HG03095 (cell line): ENCODE results near the gene CMSS1.
A peak's percentile ranks its signal among the peaks of the same experiment; 100 is the strongest.

Experiments used
- ATAC-seq: cut with Tn5 transposase; IDR thresholded peaks from one replicate; pipeline ENCODE4 v1.9.1; 2021; ENCODE audit warnings: moderate library complexity; ENCODE audit not compliant: unreplicated experiment

Gene CMSS1

DNA sequence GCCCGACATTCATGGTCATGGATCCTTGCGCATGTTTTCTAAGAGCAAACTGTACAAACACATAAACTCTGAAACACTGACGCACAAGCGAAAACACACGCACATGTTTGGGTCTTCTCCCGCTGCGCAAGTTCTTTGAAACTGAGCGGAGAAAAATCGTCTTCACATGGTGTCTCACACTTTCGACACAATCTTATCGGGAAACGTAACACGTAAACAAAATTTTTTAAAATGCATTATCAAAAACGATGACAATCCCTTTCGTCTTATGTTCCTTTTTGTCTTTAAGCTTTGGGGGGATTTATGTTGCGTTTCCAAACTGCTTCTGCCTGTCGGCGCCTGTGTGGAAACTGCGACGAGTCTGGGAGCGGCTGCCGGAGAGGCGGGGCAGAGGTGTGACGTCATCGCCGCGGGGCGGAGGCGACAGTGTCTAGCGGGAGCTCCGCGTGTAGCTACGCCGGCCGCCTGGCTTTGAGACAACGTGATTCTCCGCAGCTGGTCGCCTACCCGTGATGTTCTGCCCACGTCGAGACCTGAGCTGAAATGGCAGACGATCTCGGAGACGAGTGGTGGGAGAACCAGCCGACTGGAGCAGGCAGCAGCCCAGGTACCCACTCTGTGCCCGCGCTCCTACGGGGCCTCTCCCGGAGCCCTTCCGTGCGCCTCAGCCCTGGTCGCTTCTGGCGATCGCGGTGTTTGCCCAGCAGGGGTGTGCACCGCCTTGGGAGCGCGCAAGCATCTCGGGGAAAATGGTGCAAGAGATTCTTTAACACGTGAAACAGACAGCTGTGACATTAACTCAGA, at the start of gene CMSS1:
Gene CMSS1, plus strand, starts transcription at position 426 of the 804 bp plus-strand sequence.
- ATAC-seq = peak; percentile 96

DNA sequence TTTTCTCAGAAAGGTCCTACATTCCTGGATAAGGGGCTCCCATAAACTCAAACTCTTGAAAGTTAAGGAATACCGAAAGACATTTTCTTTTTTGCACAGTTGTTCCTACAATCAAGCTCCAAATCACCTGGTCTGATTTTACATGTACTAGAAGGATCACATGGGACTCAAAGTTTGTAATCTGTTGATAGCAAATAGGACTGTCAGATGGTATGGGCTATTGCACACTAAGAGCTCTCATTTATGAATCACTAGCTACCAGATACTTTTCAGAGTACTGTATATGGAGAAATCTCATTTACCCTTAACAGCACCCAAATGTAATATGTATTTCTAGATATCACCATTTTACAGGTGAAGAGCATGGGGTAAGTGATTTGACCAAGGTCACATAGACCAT, 49.5 kb upstream of the CMSS1 start:
- ATAC-seq = no peak

DNA sequence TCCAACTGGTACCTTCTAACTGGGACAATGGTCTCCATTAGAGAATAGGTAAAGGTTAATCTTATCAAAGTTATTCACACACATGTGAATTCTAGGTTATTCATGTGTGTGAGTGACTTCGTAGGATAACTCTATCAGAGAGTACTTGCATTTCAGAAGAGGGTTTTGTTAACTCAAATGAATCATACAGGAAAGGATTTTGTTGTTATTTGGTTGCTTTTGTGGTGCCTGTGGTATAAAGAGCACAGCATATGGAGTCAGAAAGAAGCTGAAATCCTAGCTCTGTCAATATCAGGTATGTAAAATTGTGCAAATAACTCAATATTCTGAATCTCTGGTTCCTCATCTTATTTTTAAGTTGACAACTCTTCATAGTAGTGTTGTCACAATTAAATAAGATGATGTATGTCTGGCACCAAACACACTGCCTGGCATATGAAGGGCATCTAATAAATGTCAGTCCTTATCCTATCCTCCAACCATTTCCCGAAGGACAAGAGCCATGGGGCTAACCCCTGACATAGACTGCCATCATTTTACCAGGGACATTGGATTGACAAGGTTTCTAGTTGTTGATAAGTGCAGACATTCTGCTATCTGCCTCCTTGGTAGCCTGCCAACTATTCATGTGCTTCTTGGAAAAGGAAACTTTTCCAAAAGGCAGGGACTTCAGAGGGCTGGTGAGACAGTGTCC, 48.7 kb upstream of the CMSS1 start:
- no peak for ATAC-seq

DNA sequence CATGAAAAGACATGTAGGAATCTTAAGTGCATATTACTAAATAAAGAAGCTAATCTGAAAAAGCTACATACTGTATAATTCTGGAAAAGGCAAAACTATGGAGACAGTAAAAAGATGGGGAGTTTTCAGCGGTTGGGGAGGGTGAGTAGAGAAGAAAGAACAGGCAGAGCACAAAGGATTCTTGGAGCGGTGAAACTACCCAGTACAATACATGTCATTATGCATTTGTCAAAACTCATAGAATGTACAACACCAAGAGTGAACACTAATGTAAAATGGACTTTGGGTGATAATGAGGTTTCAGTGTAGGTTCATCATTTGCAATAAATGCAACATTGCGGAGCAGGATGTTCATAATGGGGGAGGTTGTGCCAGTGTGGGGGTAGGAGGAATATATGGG, 45.5 kb upstream of the CMSS1 start:
- ATAC-seq = no peak

DNA sequence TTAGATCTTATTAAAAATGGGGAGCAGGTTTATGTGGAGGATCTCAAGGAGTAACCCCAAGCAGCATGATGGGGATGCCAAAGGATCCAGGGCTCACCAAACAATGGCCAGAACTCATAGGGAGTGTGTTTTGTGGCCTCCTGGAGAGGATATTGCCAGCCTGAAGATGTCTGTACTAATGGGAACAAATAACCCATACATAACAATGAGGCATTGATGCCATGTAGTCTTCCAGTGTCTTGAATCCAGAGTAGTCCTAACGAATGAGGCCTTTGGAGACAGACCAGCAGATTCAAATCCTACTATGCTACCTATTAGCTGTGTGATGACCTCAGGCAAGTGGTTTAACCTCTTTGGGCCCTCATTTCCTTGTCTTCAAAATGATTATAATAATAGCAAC, 45.0 kb upstream of the CMSS1 start:
- ATAC-seq = no peak

DNA sequence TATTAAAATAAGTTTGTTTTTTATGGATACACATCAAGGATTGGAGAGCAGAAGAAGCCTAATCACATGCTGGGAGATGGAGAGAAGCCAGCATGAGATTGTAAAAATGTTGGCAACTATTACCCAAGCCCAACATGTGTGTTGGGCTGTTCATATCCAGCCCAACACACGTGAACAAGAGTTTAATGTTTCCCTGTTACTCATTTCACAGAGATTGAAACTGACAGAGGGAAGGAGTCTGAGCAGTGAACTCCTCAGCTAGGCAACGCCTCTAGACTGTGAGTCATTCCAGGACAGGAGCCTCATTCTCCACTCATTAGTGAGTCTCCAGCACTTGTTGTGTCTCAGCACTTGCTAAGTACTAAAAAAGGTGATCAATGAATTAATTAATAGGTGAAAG, 43.2 kb upstream of the CMSS1 start:
- ATAC-seq = peak; percentile 97

DNA sequence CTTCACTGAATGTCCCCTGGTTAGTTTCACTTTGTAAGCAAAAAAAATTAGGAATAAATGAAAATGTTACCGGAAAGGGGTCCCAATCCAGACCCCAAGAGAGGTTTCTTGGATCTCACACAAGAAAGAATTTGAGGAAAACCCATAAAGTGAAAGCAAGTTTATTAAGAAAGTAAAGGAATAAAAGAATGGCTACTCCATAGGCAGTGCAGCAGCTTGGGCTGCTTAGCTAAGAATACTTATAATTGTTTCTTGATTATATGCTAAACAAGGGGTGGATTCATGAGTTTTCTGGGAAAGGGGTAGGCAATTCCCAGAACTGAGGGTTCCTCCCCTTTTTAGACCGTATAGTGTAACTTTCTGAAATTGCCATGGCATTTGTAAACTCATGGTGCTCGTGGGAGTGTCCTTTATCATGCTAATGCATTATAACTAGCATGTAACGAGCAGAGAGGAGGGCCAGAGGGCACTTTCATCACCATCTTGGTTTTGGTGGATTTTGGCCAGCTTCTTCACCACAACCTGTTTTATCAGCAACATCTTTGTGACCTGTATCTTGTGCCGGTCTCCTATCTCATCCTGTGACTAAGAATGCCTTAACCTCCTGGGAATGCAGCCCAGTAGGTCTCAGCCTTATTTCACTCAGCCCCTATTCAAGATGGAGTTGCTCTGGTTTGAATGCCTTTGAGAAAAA, 41.0 kb upstream of the CMSS1 start:
- no peak for ATAC-seq

DNA sequence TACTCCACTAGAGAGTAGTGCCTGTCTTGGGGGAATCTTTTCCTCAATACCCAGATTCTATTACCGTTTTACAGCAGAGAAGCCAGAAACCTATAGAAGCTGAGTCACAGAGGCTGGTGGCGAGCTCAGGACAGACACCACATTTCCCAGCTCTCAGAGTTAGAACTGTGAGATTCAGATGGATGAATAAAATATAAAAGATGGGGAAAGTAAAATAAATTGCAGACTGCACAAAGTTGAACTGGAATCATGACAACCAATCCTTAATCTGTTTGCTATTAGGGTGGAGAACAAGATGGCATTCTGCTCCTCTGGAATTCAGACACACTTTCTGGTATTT, 40.5 kb upstream of the CMSS1 start:
- ATAC-seq = no peak

DNA sequence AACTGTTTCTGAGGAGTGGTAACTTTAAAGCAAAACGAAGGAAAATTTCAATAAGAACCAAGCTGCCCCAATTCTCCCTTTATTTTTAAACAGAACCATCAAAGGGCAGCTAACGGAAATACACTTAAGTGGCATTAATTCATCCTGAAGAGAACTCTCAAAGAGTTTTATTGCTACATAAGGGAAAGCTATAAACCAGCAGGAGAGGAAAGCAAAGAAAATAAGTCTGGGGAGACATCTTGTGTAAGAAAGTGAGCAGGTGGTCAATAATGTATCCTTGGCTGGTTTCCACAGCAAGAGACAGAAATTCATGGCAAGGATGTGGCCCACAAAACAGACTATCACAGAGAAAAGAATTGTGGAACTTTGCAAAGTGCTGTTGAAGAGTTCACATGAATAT, 40.0 kb upstream of the CMSS1 start:
- ATAC-seq = no peak

DNA sequence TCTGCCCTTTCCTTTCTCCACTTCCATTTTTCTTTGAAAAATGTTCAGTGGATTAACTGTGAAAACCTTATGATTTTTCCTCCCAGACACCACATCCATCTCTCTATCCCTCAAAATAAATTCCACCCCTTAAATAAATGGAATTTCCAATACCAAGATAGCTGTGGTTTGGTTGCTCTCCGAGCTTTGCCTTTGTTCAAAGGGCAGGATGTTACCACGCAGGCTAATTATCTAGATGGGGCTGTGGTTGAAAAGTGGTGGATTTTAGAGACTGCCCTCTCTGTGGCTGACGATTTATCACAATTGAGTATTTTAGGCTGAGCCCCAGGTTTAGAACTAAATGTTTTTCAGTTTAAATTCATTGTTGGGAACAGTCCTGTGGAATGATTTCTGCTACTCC, 36.9 kb upstream of the CMSS1 start:
- no peak for ATAC-seq

DNA sequence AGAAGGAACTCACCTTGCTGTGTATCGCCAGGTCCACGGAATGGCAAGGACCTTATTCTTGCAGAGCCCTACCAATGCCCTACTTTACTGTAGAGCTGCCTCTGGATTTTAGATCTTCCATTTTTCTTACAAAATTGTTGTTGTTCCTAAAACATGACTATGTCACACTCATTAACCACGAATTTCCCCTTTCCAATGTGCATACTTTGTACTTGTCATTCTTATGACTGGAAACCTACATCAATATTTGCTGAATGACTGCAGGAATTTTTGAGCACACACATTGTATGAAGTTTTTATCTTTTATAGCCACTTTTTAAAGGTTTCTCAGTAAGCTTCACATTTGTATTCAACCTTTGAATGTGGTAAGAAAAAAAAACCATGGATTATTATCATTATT, 35.9 kb upstream of the CMSS1 start:
- ATAC-seq = no peak

DNA sequence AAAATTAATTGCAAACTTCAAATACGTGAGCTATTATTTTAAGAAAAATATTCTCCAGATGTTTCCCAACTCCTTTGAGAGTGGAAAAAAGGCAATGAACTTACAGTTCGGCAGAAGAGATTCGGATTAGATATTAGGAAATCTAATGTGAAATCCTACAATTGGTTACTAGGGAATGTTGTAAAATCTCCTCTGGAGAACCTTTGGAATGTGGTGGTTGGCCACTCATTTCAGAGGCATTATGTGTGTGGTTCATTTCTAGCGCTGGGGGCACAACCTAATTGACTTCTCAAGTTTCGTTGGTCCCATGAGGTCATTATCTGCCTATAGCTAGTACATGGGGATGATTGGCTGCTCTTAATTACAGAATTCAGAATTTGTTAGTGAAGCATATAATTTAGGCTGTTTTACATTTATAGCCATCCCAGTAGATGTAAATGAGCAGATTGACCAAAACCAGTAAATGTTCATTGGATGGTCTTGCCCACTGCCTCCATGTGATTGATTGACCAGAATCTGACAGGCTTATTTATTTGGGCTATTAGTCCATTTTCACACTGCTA, 34.6 kb upstream of the CMSS1 start:
- ATAC-seq = no peak

DNA sequence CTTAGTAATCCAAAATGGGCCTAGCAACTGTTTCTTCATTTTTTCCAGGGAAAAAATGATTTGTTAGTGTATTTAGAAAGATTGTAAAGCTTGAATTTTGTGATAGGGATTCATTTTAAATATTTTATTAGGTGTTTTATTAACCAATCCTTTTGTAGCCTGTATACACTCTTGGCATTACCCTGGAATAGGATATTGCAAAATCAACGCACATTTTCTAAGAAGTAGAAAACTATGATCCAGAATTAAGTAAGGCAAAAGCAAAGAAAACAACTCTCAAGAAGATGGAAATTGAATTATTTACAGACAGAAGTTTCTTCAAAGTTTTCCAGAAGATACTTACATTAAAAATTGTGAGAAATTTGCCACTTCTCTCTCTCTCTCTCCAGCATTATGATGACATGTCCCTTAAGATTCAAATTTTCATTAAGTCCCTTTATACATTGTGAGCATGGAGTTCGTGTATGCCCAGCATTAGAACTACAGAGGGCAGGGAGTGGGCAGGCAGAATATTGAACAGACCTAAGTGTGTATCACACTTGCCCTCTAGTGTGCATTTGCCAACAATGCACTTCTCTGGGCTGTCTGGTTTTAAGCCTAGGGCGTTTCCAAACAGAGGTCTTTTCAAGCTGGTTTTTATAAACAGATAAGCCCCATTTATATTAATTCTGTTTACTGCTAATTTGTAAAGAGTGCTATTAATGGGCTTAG, 28.5 kb upstream of the CMSS1 start:
- peak; percentile 90 for ATAC-seq

DNA sequence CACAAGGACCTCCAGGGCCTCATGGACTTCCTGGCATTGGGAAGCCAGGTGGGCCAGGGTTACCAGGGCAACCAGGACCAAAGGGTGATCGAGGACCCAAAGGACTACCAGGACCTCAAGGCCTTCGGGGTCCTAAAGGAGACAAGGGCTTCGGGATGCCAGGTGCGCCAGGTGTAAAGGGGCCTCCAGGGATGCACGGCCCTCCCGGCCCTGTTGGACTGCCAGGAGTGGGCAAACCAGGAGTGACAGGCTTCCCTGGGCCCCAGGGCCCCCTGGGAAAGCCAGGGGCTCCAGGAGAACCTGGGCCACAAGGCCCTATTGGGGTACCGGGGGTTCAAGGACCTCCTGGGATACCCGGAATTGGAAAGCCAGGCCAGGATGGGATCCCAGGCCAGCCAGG, 23.2 kb upstream of the CMSS1 start:
- no peak for ATAC-seq

DNA sequence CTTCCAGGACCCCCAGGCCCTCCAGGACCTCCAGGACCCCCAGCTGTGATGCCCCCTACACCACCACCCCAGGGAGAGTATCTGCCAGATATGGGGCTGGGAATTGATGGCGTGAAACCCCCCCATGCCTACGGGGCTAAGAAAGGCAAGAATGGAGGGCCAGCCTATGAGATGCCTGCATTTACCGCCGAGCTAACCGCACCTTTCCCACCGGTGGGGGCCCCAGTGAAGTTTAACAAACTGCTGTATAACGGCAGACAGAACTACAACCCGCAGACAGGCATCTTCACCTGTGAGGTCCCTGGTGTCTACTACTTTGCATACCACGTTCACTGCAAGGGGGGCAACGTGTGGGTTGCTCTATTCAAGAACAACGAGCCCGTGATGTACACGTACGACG, 22.1 kb upstream of the CMSS1 start:
- no peak for ATAC-seq

DNA sequence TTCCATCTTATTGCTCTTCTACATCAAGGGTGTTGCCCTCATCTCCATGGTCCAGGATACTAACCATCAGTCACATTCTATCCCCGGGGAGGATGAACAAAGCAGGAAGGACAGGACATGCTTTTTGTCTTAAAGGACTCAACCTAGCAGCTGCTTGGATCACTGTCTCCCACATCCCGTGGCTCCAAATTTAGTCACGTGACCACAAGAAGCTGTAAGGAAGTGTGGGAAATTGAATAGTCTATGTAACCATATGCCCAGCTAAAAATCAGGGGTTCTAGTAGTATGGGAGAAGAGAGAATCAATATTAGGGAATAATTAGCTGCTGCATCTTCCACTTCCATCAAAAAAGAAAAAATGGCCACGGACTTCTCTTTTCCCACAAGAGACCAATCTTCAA, 18.2 kb upstream of the CMSS1 start:
- no peak for ATAC-seq

DNA sequence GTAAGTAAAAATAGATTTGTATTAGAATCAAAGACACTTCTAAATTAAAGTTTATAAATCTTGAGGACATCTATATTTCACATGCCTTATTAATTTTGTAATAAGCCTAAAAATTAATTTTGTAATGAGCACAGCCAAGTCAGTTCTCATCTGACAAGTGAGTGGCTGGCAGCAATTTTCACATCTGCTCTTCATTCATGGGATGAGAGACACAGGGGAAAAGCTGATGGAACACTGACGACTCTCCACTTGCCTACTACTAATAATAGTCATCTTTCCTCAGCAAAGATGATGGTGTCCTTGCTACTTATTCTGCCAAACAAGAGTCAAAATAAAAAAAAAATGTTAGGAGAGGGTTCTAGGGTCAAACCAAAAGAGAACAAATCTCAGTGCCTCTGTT, 14.4 kb upstream of the CMSS1 start:
- ATAC-seq = no peak

DNA sequence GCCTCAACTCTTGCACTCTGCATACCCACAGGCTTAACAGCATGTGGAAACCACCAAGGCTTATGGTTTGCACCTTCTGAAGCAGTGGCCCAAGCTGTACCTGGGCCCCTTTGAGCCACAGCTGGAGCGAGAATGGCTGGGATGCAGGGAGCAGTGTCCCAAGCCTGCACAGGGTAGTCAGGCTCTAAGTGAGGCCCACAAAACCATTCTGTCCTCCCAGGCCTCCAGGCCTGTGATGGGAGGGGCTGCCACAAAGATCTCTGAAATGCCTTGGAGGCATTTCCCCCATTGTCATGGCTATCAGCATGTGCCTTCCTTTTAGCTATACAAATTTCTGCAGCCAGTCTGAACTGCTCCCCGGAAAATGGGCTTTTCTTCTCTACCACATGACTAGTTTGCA, 12.5 kb upstream of the CMSS1 start:
- no peak for ATAC-seq

DNA sequence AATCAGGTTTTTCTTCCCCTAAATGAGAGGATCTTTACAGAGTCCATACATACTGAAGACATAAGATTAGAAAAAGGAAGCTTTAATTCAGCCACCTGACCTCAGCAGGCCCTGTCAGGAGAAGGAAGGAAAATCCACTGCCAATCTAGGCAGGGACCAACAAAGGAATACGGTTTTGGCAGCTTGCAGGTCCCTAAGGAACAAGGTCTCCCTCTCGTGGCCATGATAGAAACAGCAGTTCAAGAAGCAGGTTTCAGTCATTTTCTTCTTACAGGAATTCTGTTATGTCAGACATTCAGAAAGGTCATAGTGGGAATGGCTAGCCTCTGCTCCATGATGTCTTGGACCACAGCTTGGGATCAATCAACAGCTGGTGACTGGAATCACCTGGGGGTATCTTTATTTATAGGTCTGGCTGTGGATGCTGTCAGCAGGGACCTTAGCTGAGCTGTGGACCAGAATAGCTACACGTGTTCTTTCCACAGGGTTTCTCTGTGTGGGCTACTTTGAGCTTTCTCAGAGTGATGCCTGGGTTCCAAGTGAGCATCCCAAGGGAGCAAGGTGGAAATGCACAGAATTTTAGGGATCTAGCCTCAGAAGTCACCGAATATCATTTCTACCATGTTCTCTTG, 9.4 kb upstream of the CMSS1 start:
- no peak for ATAC-seq

DNA sequence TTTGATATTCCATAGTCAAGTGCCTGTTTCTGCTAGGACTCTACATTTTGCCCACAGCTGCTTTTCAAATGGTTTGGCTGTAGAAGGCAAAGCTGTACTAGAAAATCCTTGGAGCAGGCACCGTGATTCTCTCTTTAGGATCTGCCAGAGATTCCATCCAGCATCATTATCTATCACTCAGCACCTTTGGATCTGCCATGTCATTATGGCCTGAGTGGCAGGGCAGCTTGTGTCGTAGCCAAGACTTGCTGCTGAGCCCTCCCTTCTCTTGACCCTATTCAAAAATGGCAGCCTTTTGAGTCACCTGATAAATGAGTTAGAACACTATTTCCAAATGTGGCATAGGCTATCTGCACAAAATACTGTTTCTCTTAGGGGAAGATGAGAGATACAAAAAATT, 8.1 kb upstream of the CMSS1 start:
- ATAC-seq = no peak

DNA sequence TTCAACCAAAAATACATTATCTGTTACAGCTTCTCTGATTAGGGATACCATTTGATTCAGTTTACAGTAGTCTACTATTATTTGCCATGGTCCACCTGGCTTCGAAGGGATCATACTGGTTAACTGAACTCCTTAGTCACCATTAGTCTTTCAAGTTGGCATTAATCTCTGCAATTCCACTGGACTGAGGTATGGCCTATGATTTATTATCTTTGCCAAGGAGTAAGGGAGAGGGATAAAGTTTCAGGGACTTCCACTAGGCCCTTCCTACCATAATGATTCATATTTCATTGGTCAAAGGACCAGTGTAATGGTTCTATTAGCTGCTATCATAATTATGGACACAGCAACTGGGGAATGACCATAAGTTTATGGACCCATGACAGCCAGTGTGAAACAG, 7.3 kb upstream of the CMSS1 start:
- ATAC-seq = no peak
